ENCODE results near the gene GPBP1.

- TF ChIP-seq CTCF (IDR thresholded peaks at IDR 0.05; ENCODE audit: poor library complexity): no peak
- no peak for TF ChIP-seq EZH2phosphoT487 (IDR thresholded peaks at IDR 0.05; ENCODE audit: low read depth, severe bottlenecking, unreplicated experiment)
These were observed 1.9 kb downstream of the GPBP1 start for GRCh38 chr5:57175551-57176309.

Measured in hepatocyte (in vitro differentiated cells).